Activated CD4-positive, alpha-beta T cell treated with anti-CD3 and anti-CD28 coated beads for 36 hours (primary cell): ENCODE measurements around the gene GYG1. TPM values are rescaled to one million over a fixed set of nuclear protein-coding genes. Genes with fewer than 3 reads are reported as not detected.

Source experiments
- ATAC-seq: fragments of 200-7000 bp; cut with Tn5 transposase; one replicate; pipeline ENCODE4 v1.10.0; 2021; ENCODE audit warnings: mild to moderate bottlenecking, moderate library complexity
- CTCF ChIA-PET: fragments of 350-600 bp; sonication (Branson Sonifier 250); formaldehyde crosslinking; loops from one replicate; lab custom pipeline; 2021; ENCODE audit warnings: antibody characterized with exemption; lab: Charles Lee
- POLR2A ChIA-PET: fragments of 350-600 bp; sonication (Branson Sonifier 250); formaldehyde crosslinking; loops from one replicate; lab custom pipeline; 2021; ENCODE audit warnings: antibody characterized with exemption, inconsistent platforms; lab: Charles Lee
- DNase-seq: peaks from one replicate; pipeline ENCODE4 v3.0.0-alpha.2; 2020
- H3K27ac Mint-ChIP-seq: one replicate; pipeline ENCODE4 v1.8.0; 2021; ENCODE audit warnings: mixed read lengths
- H3K27me3 Mint-ChIP-seq: one replicate; pipeline ENCODE4 v1.8.0; 2021; ENCODE audit warnings: mixed read lengths
- H3K36me3 Mint-ChIP-seq: one replicate; pipeline ENCODE4 v1.8.0; 2021; ENCODE audit warnings: low read depth, mixed read lengths
- H3K4me1 Mint-ChIP-seq: one replicate; pipeline ENCODE4 v1.8.0; 2021; ENCODE audit warnings: mixed read lengths
- H3K4me3 Mint-ChIP-seq: one replicate; pipeline ENCODE4 v1.8.0; 2021; ENCODE audit warnings: mild to moderate bottlenecking, moderate library complexity, mixed read lengths
- H3K9me3 Mint-ChIP-seq: one replicate; pipeline ENCODE4 v1.8.0; 2021; ENCODE audit warnings: low read depth, mixed read lengths
- intact Hi-C, 2 experiments: fragments of 100-400 bp; cut with DNase I in 1 of 2; cut with micrococcal nuclease in 1 of 2; formaldehyde crosslinking; loops; one replicate each; pipeline versions ENCODE4 v1.14.2 to v1.15.1; 2022 to 2024; cut with DNase I, micrococcal nuclease
- total RNA-seq, 2 experiments: library from RNA; stranded (reverse); gene quantifications; one replicate each; pipeline ENCODE4 v1.2.3, GENCODE V29; 2021

Gene GYG1
- total RNA-seq, 2 experiments from 2014 or later: 13.3 to 14.0 TPM

GRCh38 chr3:149004622-149005021, 13.3 kb downstream of the GYG1 start:
- peaks cover 33% of the 10 kb centered on the region for H3K36me3 Mint-ChIP-seq
- no peaks in the 10 kb centered on the region for H3K27me3 Mint-ChIP-seq
- H3K4me1 Mint-ChIP-seq: peaks cover 9% of the 10 kb centered on the region
- ATAC-seq: no peak
- intact Hi-C loops: no loop called here
- DNase-seq: no peak
- CTCF ChIA-PET: no interaction called here
- no peak overlapping the region for H3K27ac Mint-ChIP-seq
- POLR2A ChIA-PET: no interaction called here
- H3K4me3 Mint-ChIP-seq: no peak overlapping the region
- no peaks in the 10 kb centered on the region for H3K9me3 Mint-ChIP-seq

DNA sequence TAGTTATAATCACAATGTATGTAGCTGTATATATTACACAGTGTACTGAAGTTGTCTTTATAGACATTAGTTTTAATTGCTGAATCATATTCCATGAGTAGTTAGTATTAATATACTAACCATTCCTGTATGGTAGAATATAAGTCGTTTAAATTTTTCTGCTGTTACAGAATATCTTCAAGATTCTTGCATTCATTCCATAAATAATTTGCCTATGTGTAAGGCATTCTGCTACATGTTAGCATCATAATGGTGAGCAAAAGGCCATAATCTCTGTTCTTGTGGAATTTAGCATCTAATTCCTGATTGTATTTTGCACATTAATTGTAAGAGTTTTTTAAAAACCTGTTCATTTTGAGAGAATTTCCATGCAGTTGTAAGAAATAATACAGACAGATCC, 14.1 kb downstream of the GYG1 start:
- no peaks in the 10 kb centered on the region for H3K27me3 Mint-ChIP-seq
- DNase-seq: no peak
- ATAC-seq: no peak
- CTCF ChIA-PET: no interaction called here
- no peak overlapping the region for H3K27ac Mint-ChIP-seq
- intact Hi-C loops: no loop called here
- peaks cover 9% of the 10 kb centered on the region for H3K4me1 Mint-ChIP-seq
- no peaks in the 10 kb centered on the region for H3K9me3 Mint-ChIP-seq
- POLR2A ChIA-PET: no interaction called here
- no peak overlapping the region for H3K4me3 Mint-ChIP-seq
- peaks cover 30% of the 10 kb centered on the region for H3K36me3 Mint-ChIP-seq

GRCh38 chr3:149007567-149008257, 16.4 kb downstream of the GYG1 start:
- Mint-ChIP-seq H3K4me1 (peaks cover 9% of the 10 kb centered on the region), H3K27me3 (no peaks in the 10 kb centered on the region), H3K9me3 (no peaks in the 10 kb centered on the region), H3K4me3 (no peak overlapping the region), H3K36me3 (peaks cover 35% of the 10 kb centered on the region), H3K27ac (no peak overlapping the region)
- intact Hi-C loops: no loop called here
- DNase-seq (no peak), ATAC-seq (no peak)
- ChIA-PET CTCF (no interaction called here), POLR2A (no interaction called here)

DNA sequence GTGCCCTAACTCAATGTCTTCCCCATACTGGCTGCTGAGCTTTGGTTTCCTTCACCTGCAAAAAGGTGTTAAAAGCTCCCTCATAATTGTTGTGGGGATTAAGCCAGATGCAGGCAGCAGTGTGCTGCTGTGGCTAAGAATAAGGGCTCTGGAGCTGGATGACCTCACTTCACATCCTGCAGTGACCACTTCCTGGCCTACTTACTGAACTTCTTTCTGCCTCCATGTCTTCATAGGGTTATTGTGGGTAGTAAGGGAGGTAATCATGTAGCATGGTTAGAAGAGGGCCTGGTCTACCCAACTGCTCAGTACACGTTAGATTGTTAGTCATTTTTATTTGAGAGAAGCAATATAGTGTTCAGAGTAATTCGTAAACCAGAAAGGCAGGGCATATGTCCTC, 18.4 kb downstream of the GYG1 start:
- DNase-seq: peak; percentile 38
- POLR2A ChIA-PET: no interaction called here
- no peaks in the 10 kb centered on the region for H3K9me3 Mint-ChIP-seq
- CTCF ChIA-PET: interaction anchor here (1.1 kb wide), 1 partner anchor 13 kb away, joined by 3 read pairs; no protein-coding TSS in a partner anchor
- no peaks in the 10 kb centered on the region for H3K27me3 Mint-ChIP-seq
- peaks cover 43% of the 10 kb centered on the region for H3K36me3 Mint-ChIP-seq
- intact Hi-C loops: no loop called here
- no peak overlapping the region for H3K27ac Mint-ChIP-seq
- peaks cover 4% of the 10 kb centered on the region for H3K4me1 Mint-ChIP-seq
- no peak overlapping the region for H3K4me3 Mint-ChIP-seq
- peak; percentile 94 for ATAC-seq

DNA sequence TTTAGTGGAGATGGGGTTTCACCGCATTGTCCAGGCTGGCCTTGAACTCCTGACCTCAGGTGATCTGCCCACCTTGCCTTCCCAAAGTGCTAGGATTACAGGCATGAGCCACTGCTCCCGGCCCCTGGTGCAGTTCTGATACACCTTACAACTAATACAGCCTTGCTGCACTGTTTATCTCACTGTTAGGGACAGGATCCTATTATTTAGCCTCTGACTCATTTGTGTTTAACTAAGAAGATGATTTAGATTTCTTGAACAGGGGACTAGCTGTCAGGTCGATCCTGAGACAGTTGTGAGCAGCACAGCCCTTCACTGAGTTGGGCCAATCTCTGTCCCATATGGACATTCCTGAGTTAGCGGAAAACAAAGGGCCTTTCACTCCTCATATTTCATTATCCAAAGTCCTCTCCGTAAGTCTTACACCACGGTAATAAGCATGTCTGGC, 19.2 kb downstream of the GYG1 start:
- CTCF ChIA-PET: interaction anchor here (0.7 kb wide), 1 partner anchor 138 kb away, joined by 5 read pairs; no protein-coding TSS in a partner anchor
- DNase-seq: no peak
- Mint-ChIP-seq H3K27me3 (no peaks in the 10 kb centered on the region), H3K9me3 (no peaks in the 10 kb centered on the region), H3K27ac (no peak overlapping the region), H3K4me1 (peaks cover 4% of the 10 kb centered on the region), H3K4me3 (no peak overlapping the region), H3K36me3 (peaks cover 49% of the 10 kb centered on the region)
- ATAC-seq: no peak
- POLR2A ChIA-PET: interaction anchor here (0.6 kb wide), 1 partner anchor 30 kb away, joined by 3 read pairs; no protein-coding TSS in a partner anchor
- intact Hi-C loops: no loop called here

DNA sequence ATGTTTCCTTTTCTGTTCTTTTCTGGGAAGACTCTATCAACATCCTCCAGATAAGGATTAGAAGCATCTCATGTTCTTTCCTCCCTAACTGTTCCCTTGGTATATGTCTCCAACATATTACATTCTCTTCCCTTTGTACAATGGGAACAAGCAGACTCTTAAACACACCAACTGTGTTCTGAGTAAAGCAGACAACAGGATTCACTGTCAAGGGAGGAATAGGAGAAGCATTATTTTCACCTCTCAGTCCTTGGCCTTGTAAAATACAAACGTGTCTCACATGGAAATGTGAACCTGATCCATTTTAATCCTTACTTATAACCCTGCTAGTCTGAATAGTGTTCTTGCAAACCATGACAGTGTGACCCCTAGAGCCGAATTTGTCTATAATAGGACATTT, 19.6 kb downstream of the GYG1 start:
- H3K27me3 Mint-ChIP-seq: no peaks in the 10 kb centered on the region
- H3K36me3 Mint-ChIP-seq: peaks cover 49% of the 10 kb centered on the region
- no peak overlapping the region for H3K27ac Mint-ChIP-seq
- H3K9me3 Mint-ChIP-seq: no peaks in the 10 kb centered on the region
- no peak for ATAC-seq
- H3K4me3 Mint-ChIP-seq: no peak overlapping the region
- intact Hi-C loops: no loop called here
- DNase-seq: no peak
- peaks cover 4% of the 10 kb centered on the region for H3K4me1 Mint-ChIP-seq
- ChIA-PET POLR2A (no interaction called here), CTCF (no interaction called here)

DNA sequence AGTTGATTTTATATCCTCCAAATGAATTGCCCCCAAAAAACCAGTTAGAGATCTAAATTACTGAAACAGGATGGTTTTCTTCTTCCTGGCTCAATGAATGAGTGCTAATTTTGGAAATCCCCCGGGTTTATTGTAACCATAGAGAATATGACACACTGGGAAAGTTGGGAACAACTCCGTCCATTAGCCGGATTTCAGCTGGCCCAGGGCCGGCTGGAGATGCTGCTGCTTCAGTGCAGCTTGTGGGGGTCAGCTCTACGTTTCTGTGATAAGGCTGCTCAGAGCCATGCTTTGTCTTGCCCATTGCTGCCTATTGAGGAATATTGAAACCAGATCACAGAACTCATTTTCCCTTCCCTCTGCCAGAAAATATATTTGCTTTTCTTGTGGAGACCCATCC, 20.3 kb downstream of the GYG1 start:
- DNase-seq (no peak), ATAC-seq (no peak)
- Mint-ChIP-seq H3K4me1 (peaks cover 6% of the 10 kb centered on the region), H3K9me3 (no peaks in the 10 kb centered on the region), H3K27ac (no peak overlapping the region), H3K36me3 (peaks cover 53% of the 10 kb centered on the region), H3K27me3 (no peaks in the 10 kb centered on the region), H3K4me3 (no peak overlapping the region)
- ChIA-PET POLR2A (no interaction called here), CTCF (no interaction called here)
- intact Hi-C loops: no loop called here

DNA sequence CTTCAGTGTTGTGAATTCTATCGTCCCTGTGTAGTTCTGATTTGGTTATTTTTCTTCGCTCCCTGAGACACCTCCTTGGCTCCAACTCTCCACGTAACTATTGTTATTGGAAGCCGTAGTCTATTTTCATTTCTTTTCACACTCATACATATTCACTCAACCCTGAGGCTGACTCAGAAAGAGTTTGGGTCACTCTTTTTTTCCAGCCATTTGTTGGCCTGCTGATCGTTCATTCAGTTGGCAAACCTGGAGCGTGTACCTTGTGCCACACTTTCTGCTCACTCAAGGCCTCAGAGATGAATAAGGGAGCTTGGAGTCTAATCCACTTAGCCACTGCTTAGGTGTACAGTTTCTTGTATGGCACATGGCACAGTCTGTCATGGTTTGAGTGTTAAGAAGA, 22.4 kb downstream of the GYG1 start:
- ATAC-seq (no peak), DNase-seq (no peak)
- Mint-ChIP-seq H3K4me1 (peaks cover 11% of the 10 kb centered on the region), H3K9me3 (no peaks in the 10 kb centered on the region), H3K4me3 (no peak overlapping the region), H3K27ac (no peak overlapping the region), H3K36me3 (peaks cover 47% of the 10 kb centered on the region), H3K27me3 (no peaks in the 10 kb centered on the region)
- ChIA-PET CTCF (no interaction called here), POLR2A (no interaction called here)
- intact Hi-C loops: no loop called here

GRCh38 chr3:149015393-149015792, 24.1 kb downstream of the GYG1 start:
- Mint-ChIP-seq H3K27ac (no peak overlapping the region), H3K4me1 (peaks cover 21% of the 10 kb centered on the region), H3K9me3 (no peaks in the 10 kb centered on the region), H3K27me3 (no peaks in the 10 kb centered on the region), H3K4me3 (no peak overlapping the region), H3K36me3 (peaks cover 41% of the 10 kb centered on the region)
- CTCF ChIA-PET: no interaction called here
- ATAC-seq (no peak), DNase-seq (no peak)
- intact Hi-C loops: no loop called here
- POLR2A ChIA-PET: no interaction called here

GRCh38 chr3:149016242-149016641, 24.9 kb downstream of the GYG1 start:
- no peak overlapping the region for H3K27ac Mint-ChIP-seq
- no peaks in the 10 kb centered on the region for H3K9me3 Mint-ChIP-seq
- no peak overlapping the region for H3K4me3 Mint-ChIP-seq
- ChIA-PET CTCF (no interaction called here), POLR2A (no interaction called here)
- H3K27me3 Mint-ChIP-seq: no peaks in the 10 kb centered on the region
- H3K36me3 Mint-ChIP-seq: peaks cover 37% of the 10 kb centered on the region
- intact Hi-C loops: no loop called here
- ATAC-seq (no peak), DNase-seq (no peak)
- peaks cover 27% of the 10 kb centered on the region for H3K4me1 Mint-ChIP-seq

- Mint-ChIP-seq H3K4me3 (no peak overlapping the region), H3K27ac (no peak overlapping the region), H3K27me3 (no peaks in the 10 kb centered on the region), H3K4me1 (peaks cover 27% of the 10 kb centered on the region), H3K9me3 (no peaks in the 10 kb centered on the region), H3K36me3 (peaks cover 35% of the 10 kb centered on the region)
- ChIA-PET POLR2A (no interaction called here), CTCF (interaction anchor here (1.0 kb wide), 1 partner anchor 15 kb away, joined by 3 read pairs; no protein-coding TSS in a partner anchor)
- ATAC-seq: peak; percentile 51
- intact Hi-C loops: no loop called here
- DNase-seq: no peak
Observed at GRCh38 chr3:149016669-149017541, 25.6 kb downstream of the GYG1 start.

GRCh38 chr3:149018247-149018646, 26.9 kb downstream of the GYG1 start:
- Mint-ChIP-seq H3K4me3 (no peak overlapping the region), H3K27ac (peak overlapping the region; percentile 6), H3K36me3 (peaks cover 42% of the 10 kb centered on the region), H3K9me3 (no peaks in the 10 kb centered on the region), H3K4me1 (peaks cover 27% of the 10 kb centered on the region), H3K27me3 (no peaks in the 10 kb centered on the region)
- intact Hi-C loops: no loop called here
- CTCF ChIA-PET: no interaction called here
- DNase-seq (no peak), ATAC-seq (no peak)
- POLR2A ChIA-PET: no interaction called here
